SK-N-SH (cell line): Measurements from ENCODE around the gene PPP1R9A. TPM values are rescaled to one million over a fixed set of nuclear protein-coding genes. Genes with fewer than 3 reads are reported as not detected.

Source experiments
- CTCF ChIA-PET: fragments of 300-600, 350-600 bp; formaldehyde crosslinking; extraction: SDS; loops from one replicate; lab custom pipeline; 2021; lab: Yijun Ruan, JAX
- POLR2A ChIA-PET: fragments of 350-600 bp; sonication (Branson Sonifier 250); formaldehyde crosslinking; extraction: SDS; loops from one replicate; lab custom pipeline; 2020; ENCODE audit warnings: antibody characterized with exemption, inconsistent platforms; lab: Yijun Ruan, JAX
- DNase-seq: peaks from one replicate; pipeline ENCODE4 v3.0.0; 2012
- H2AFZ ChIP-seq: fragments of 200-600 bp; sonication (generic); 2 replicates; pipeline ENCODE4 v1.8.1; 2016; ENCODE audit warnings: antibody characterized with exemption, mild to moderate bottlenecking, low read depth
- H3F3A ChIP-seq: fragments of 200-600 bp; sonication (generic); replicated peaks from 2 replicates; pipeline ENCODE3; 2016; ENCODE audit warnings: antibody characterized with exemption, mild to moderate bottlenecking; ENCODE audit not compliant: insufficient read depth
- H3K27ac ChIP-seq, 2 experiments: fragments of 200-500 bp in 1 of 2; fragments of 200-600 bp in 1 of 2; sonication (Bioruptor generic) in 1 of 2; sonication (generic), shearing (Covaris generic) in 1 of 2; 2 replicates each; pipeline versions ENCODE4 v1.5.1 to v1.6.1; 2014 to 2016; ENCODE audit warnings: low read depth in 2 of 2, inconsistent platforms in 1 of 2, low read length in 1 of 2, mild to moderate bottlenecking in 1 of 2, mixed read lengths in 1 of 2
- H3K27me3 ChIP-seq: fragments of 200-600 bp; sonication (generic), shearing (Covaris generic); 2 replicates; pipeline ENCODE4 v1.6.1; 2016; ENCODE audit warnings: mixed run types; ENCODE audit not compliant: insufficient read depth
- H3K36me3 ChIP-seq, 2 experiments: fragments of 200-500 bp in 1 of 2; fragments of 200-600 bp in 1 of 2; sonication (Bioruptor generic) in 1 of 2; sonication (generic) in 1 of 2; replicated peaks in 1 of 2; 2 replicates each; pipeline versions ENCODE3 to v1.5.1; 2014 to 2016; ENCODE audit warnings: low read length in 1 of 2, mild to moderate bottlenecking in 1 of 2; ENCODE audit not compliant: insufficient read depth in 2 of 2, control insufficient read depth in 1 of 2
- H3K4me1 ChIP-seq, 2 experiments: fragments of 200-500 bp in 1 of 2; fragments of 200-600 bp in 1 of 2; sonication (Bioruptor generic) in 1 of 2; sonication (generic), shearing (Covaris generic) in 1 of 2; 2 replicates each; pipeline versions ENCODE4 v1.5.1 to v1.6.1; 2014 to 2016; ENCODE audit warnings: low read depth in 1 of 2, low read length in 1 of 2, mixed run types in 1 of 2; ENCODE audit not compliant: insufficient read depth in 2 of 2, control insufficient read depth in 1 of 2
- H3K4me2 ChIP-seq: fragments of 200-600 bp; sonication (generic), shearing (Covaris generic); 2 replicates; pipeline ENCODE4 v1.6.1; 2017; ENCODE audit warnings: mixed run types
- H3K4me3 ChIP-seq, 2 experiments: fragments of 200-500 bp in 1 of 2; fragments of 200-600 bp in 1 of 2; sonication (Bioruptor generic) in 1 of 2; sonication (generic), shearing (Covaris generic) in 1 of 2; 2 replicates each; pipeline versions ENCODE4 v1.5.1 to v1.8.1; 2014 to 2016; ENCODE audit warnings: low read depth in 2 of 2, inconsistent platforms in 1 of 2, low read length in 1 of 2, mild to moderate bottlenecking in 1 of 2, mixed read lengths in 1 of 2, moderate library complexity in 1 of 2
- H3K79me2 ChIP-seq: fragments of 200-600 bp; sonication (generic); 2 replicates; pipeline ENCODE4 v1.8.1; 2017; ENCODE audit warnings: mild to moderate bottlenecking; ENCODE audit not compliant: insufficient read depth
- H3K9ac ChIP-seq: fragments of 200-600 bp; sonication (generic); 2 replicates; pipeline ENCODE4 v1.6.1; 2017; ENCODE audit warnings: mixed run types
- H3K9me2 ChIP-seq: fragments of 200-600 bp; sonication (generic); 2 replicates; pipeline ENCODE4 v1.6.1; 2017; ENCODE audit warnings: mixed run types
- H3K9me3 ChIP-seq: fragments of 200-600 bp; sonication (generic); 2 replicates; pipeline ENCODE4 v1.6.1; 2017; ENCODE audit warnings: mixed run types, mild to moderate bottlenecking, moderate library complexity
- H4K20me1 ChIP-seq: fragments of 200-600 bp; sonication (generic); 2 replicates; pipeline ENCODE4 v1.6.1; 2017; ENCODE audit warnings: mild to moderate bottlenecking, mixed run types; ENCODE audit not compliant: insufficient read depth
- ELF1 ChIP-seq: IDR thresholded peaks from 2 replicates; pipeline ENCODE4 v1.4.0; 2012
- GATA2 ChIP-seq: sonication (generic); formaldehyde crosslinking; IDR thresholded peaks from 2 replicates; pipeline ENCODE4 v1.5.0; 2020; ENCODE audit warnings: mild to moderate bottlenecking, missing genetic modification reagents
- MEF2A ChIP-seq: IDR thresholded peaks from 2 replicates; pipeline ENCODE4 v1.4.0; 2012; ENCODE audit warnings: low read depth, borderline replicate concordance
- NFIC ChIP-seq: IDR thresholded peaks from 2 replicates; pipeline ENCODE4 v1.4.0; 2012; ENCODE audit warnings: borderline replicate concordance
- NRF1 ChIP-seq: IDR thresholded peaks from 2 replicates; pipeline ENCODE4 v1.6.1; 2012; ENCODE audit warnings: low read depth, mild to moderate bottlenecking, low read length
- RCOR1 ChIP-seq: fragments of 150-350 bp; IDR thresholded peaks from 2 replicates; pipeline ENCODE4 v1.6.1; 2017; ENCODE audit warnings: antibody characterized with exemption, low read length
- RFX5 ChIP-seq: IDR thresholded peaks from 2 replicates; pipeline ENCODE4 v1.6.1; 2012; ENCODE audit warnings: mild to moderate bottlenecking, improper control_type of control experiment, low read length
- SIN3A ChIP-seq: IDR thresholded peaks from 2 replicates; pipeline ENCODE4 v1.6.1; 2012; ENCODE audit warnings: low read depth, mild to moderate bottlenecking, low read length, moderate library complexity, borderline replicate concordance
- TAF1 ChIP-seq: IDR thresholded peaks from 2 replicates; pipeline ENCODE4 v1.6.1; 2012; ENCODE audit warnings: low read depth, mild to moderate bottlenecking, low read length, moderate library complexity, borderline replicate concordance
- TCF12 ChIP-seq: IDR thresholded peaks from 2 replicates; pipeline ENCODE4 v1.4.0; 2012
- TEAD4 ChIP-seq: IDR thresholded peaks from 2 replicates; pipeline ENCODE4 v1.4.0; 2012; ENCODE audit warnings: mild to moderate bottlenecking, borderline replicate concordance; ENCODE audit not compliant: insufficient read depth
- WGBS: methylation state at CpG from one replicate; pipeline ENCODE4 v1.1.6; 2017; ENCODE audit warnings: low lambda C conversion rate; 5-methylcytosine and 5-hydroxymethylcytosine counted together
- polyA plus RNA-seq, 3 experiments: library from polyadenylated mRNA; depleted of rRNA; stranded (reverse); fragments of >200 nt; gene quantifications; 2 replicates each; pipeline ENCODE4 v1.2.3, GENCODE V29; 2012
- TF ChIP-seq, protein P1 (sequence below): IDR thresholded peaks from 2 replicates; pipeline ENCODE4 v1.4.0; 2012; ENCODE audit warnings: low read depth, borderline replicate concordance
- TF ChIP-seq, protein P2 (sequence below): IDR thresholded peaks from 2 replicates; pipeline ENCODE4; 2012
- TF ChIP-seq, protein P3 (sequence below): IDR thresholded peaks from 2 replicates; pipeline ENCODE4 v1.4.0; 2012; ENCODE audit warnings: low read depth, borderline replicate concordance
- TF ChIP-seq, protein P4 (sequence below): fragments of 150-350 bp; IDR thresholded peaks from 2 replicates; pipeline ENCODE4 v1.6.1; 2017; ENCODE audit warnings: antibody characterized with exemption, low read length, low read depth, borderline replicate concordance
- TF ChIP-seq, protein P5 (sequence below): fragments of 150-350 bp; IDR thresholded peaks from 2 replicates; pipeline ENCODE4 v1.6.1; 2016; ENCODE audit warnings: mild to moderate bottlenecking, low read depth, low read length
- TF ChIP-seq, protein P6 (sequence below): IDR thresholded peaks from 2 replicates; pipeline ENCODE4 v1.4.0; 2012; ENCODE audit warnings: low read depth

The PPP1R9A gene
- polyA plus RNA-seq, 1 of the 3 experiments (the other 2 are of a cell fraction): 0.30 TPM

DNA sequence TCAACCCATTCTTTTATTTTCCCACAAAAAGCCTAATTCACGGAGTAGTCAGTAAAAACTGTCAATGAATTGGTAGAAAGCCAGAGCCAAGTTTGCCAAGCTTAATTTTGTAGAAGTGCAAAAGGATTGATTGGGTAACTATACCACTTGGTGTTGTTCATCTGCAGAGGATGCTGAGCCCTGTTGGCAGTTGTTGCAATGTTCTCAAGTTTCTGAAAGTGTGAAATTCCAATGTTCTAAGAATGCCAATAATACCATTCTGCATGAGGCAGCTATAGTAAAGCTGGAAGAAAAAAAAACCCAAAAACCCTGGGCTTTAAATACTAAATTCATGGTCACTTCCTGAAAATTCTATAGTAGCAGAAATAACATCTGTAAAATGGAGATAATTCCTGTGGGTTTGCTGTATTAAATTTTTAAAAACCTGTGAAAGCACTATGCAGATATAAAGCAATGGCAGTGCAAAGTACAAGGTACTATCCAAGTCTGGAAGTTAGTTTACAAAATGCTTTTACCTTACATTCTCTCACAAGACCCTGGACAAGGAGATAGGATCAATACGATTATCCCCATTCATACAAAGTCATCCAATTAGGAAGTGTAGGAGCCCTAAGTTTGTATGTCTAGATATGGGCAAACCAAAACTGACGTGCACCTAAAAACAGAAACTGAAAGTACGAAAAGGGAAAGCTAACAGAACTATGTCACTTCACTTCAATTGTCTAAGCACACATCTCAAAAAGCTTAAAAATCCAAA lies 423.0 kb downstream of the PPP1R9A start:
- peak overlapping the region; percentile 44 to 52; a peak in 3 of 4 replicates for H3K4me3 ChIP-seq
- peak overlapping the region; percentile 93 for H2AFZ ChIP-seq
- POLR2A ChIA-PET: no interaction called here
- H3K27ac ChIP-seq: peak overlapping the region in 1 of 2 experiments; percentile 1; a peak in 1 of 4 replicates
- H3K9me2 ChIP-seq: no peaks in the 10 kb centered on the region; the same call in 1 of the 2 replicates
- H3K9ac ChIP-seq: peak overlapping the region; percentile 23; the same call in 1 of the 2 replicates
- DNase-seq: no peak
- TF ChIP-seq TEAD4 (no peak), GATA2 (no peak), ELF1 (no peak), TCF12 (no peak), RCOR1 (no peak), TAF1 (no peak), RFX5 (no peak), NFIC (no peak), MEF2A (no peak), SIN3A (no peak), NRF1 (no peak)
- TF ChIP-seq, protein P1, sequence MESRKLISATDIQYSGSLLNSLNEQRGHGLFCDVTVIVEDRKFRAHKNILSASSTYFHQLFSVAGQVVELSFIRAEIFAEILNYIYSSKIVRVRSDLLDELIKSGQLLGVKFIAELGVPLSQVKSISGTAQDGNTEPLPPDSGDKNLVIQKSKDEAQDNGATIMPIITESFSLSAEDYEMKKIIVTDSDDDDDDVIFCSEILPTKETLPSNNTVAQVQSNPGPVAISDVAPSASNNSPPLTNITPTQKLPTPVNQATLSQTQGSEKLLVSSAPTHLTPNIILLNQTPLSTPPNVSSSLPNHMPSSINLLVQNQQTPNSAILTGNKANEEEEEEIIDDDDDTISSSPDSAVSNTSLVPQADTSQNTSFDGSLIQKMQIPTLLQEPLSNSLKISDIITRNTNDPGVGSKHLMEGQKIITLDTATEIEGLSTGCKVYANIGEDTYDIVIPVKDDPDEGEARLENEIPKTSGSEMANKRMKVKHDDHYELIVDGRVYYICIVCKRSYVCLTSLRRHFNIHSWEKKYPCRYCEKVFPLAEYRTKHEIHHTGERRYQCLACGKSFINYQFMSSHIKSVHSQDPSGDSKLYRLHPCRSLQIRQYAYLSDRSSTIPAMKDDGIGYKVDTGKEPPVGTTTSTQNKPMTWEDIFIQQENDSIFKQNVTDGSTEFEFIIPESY: no peak
- TF ChIP-seq, protein P2, sequence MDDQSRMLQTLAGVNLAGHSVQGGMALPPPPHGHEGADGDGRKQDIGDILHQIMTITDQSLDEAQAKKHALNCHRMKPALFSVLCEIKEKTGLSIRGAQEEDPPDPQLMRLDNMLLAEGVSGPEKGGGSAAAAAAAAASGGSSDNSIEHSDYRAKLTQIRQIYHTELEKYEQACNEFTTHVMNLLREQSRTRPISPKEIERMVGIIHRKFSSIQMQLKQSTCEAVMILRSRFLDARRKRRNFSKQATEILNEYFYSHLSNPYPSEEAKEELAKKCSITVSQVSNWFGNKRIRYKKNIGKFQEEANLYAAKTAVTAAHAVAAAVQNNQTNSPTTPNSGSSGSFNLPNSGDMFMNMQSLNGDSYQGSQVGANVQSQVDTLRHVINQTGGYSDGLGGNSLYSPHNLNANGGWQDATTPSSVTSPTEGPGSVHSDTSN: no peak
- TF ChIP-seq, protein P3, sequence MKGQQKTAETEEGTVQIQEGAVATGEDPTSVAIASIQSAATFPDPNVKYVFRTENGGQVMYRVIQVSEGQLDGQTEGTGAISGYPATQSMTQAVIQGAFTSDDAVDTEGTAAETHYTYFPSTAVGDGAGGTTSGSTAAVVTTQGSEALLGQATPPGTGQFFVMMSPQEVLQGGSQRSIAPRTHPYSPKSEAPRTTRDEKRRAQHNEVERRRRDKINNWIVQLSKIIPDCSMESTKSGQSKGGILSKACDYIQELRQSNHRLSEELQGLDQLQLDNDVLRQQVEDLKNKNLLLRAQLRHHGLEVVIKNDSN: no peak
- TF ChIP-seq, protein P4, sequence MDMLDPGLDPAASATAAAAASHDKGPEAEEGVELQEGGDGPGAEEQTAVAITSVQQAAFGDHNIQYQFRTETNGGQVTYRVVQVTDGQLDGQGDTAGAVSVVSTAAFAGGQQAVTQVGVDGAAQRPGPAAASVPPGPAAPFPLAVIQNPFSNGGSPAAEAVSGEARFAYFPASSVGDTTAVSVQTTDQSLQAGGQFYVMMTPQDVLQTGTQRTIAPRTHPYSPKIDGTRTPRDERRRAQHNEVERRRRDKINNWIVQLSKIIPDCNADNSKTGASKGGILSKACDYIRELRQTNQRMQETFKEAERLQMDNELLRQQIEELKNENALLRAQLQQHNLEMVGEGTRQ: no peak
- TF ChIP-seq, protein P5, sequence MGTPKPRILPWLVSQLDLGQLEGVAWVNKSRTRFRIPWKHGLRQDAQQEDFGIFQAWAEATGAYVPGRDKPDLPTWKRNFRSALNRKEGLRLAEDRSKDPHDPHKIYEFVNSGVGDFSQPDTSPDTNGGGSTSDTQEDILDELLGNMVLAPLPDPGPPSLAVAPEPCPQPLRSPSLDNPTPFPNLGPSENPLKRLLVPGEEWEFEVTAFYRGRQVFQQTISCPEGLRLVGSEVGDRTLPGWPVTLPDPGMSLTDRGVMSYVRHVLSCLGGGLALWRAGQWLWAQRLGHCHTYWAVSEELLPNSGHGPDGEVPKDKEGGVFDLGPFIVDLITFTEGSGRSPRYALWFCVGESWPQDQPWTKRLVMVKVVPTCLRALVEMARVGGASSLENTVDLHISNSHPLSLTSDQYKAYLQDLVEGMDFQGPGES: no peak
- TF ChIP-seq, protein P6, sequence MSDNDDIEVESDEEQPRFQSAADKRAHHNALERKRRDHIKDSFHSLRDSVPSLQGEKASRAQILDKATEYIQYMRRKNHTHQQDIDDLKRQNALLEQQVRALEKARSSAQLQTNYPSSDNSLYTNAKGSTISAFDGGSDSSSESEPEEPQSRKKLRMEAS: no peak
- peaks cover 15% of the 10 kb centered on the region for H3F3A ChIP-seq
- CTCF ChIA-PET: no interaction called here
- H4K20me1 ChIP-seq: no peaks in the 10 kb centered on the region
- H3K4me2 ChIP-seq: peak overlapping the region; percentile 67
- 13% methylated on average over 4 of the region's 4 CpGs for WGBS
- H3K4me1 ChIP-seq: peaks cover 0 to 2% of the 10 kb centered on the region in 2 experiments; a peak in 1 of 4 replicates
- no peaks in the 10 kb centered on the region for H3K27me3 ChIP-seq
- peaks cover 5% of the 10 kb centered on the region; the same call in 1 of the 2 replicates for H3K9me3 ChIP-seq
- no peaks in the 10 kb centered on the region for H3K36me3 ChIP-seq
- H3K79me2 ChIP-seq: no peaks in the 10 kb centered on the region
